HG03196 (cell line): ENCODE results near the gene RMND5B.
"Not testable (repeated sequence)": the region's sequence is repeated elsewhere in the genome, so short reads cannot be mapped to it uniquely, and the experiment has no call there.

Experiments used
- ATAC-seq: cut with Tn5 transposase; IDR thresholded peaks from one replicate; pipeline ENCODE4 v1.9.1; 2021; ENCODE audit not compliant: unreplicated experiment

Gene RMND5B

DNA sequence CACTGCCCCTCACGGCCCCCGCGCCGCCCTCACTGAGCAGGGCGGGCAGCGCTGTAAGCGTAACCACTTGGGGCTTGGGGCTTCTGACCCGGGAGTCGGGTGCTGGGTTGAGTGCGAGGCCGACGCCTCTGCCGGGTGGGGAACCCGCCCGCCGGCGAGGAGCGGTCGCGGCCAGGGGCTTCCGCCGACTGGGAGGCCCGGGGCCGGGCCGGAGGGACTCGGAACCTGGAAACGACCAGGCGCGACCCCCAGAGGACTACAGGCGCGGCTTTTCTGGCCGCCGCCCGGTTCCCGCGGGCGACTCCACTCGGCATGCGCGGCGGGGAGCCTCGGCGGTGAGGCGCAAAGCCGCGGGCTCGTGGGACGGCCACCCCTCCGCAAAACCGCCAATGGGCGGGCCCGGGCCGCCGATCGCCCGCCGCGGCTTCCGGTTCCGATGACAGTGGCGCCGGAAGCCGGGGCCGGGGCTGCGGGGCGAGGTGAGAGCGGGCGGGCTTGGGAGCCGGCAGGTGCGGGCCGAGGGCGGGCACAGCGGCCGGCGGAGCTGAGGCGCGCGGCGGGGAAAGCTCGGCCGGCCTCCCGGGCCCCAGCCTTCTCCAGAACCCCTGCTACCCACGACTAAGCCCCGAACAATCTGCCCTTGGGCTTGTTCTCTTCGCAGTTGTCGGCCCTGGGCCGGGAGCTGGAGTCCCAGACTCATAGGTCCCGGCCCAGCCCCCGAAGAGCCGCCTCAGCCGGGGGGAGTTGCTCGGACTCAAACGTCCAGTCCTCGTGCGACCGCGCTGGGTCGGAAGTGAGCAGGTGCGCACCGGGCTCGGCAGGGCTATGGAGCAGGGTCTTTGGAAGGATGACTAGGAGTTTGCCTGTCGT is at the start of gene RMND5B:
Gene RMND5B, plus strand, starts transcription at position 439 of the 870 bp plus-strand sequence. CDS start 7,106 bp downstream, outside the sequence.
- peak; percentile 87 for ATAC-seq

GRCh38 chr5:178081571-178082243 is 49.1 kb upstream of the RMND5B start:
- ATAC-seq = no peak

- ATAC-seq = no peak
These were observed 46.9 kb upstream of the RMND5B start for GRCh38 chr5:178083922-178084321.

DNA sequence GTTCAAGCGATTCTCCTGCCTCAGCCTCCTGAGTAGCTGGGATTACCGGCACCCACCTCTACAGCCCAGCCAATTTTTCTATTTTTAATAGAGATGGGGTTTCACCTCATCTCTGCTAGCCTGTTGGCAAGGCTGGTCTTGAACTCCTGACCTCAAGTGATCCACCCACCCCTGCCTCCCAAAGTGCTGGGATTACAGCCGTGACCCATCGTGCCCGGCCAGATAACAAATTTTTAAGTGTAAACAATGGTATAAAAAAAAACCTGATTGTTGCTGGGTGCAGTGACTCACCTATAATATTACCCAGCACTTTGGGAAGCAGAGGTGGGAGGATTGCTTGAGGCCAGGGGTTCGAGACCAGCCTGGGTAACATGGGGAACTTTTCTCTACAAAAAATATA is 45.5 kb upstream of the RMND5B start:
- no peak for ATAC-seq

DNA sequence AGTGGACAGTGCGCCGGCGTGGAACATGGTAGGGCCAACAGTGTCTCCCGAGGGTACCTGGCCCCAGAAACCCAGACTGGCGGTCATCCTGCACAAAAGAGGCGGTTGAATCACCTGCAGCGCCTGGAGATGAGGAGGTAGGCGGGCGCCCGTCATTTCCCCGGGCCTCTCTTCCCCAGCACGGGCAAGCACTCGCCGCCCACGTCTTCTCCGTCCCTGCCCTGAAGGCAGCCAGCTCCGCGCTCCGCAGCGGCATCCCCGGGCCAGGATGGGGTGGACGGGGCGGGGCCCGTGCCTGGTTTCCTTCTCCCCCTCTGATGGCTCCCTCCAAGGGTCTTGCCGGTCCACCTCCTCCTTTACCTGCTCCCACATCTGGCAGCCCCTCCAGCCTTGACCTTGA is 44.5 kb upstream of the RMND5B start:
- ATAC-seq = no peak

DNA sequence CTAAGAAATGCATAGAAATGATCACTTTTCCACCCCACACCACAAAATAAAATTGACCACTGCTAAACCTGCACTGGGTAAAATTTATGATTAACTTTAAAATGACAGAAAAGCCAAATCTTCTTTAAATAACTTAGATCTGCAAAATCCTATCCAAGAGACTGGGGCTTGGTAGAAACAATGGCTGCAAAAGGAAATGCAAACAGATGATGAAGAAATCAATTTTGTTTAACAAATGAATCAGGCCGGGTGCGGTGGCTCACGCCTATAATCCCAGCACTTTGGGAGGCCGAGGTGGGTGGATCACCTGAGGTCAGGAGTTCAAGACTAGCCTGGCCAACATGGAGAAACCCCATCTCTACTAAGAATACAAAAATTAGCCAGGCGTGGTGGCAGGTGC is 43.6 kb upstream of the RMND5B start:
- ATAC-seq = not testable (repeated sequence)

DNA sequence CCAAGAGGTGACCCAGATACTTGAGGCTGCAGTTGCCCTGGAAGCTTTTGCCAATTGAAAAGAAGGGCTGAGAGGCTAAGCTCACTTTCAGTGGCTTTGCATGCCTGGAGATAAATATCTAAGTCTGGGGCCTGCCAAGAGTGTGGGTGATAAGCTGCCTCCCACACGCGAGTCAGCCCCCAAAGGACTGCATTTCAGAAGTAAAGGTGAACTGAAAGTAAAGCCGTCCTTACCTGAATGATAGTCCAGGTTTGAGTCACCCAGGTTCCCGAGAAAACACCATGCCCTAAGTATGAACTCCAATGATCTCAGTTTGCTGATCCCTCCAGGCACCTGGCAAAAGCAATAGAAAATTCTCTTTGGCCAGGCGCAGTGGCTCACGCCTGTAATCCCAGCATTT is 40.0 kb upstream of the RMND5B start:
- ATAC-seq = no peak

DNA sequence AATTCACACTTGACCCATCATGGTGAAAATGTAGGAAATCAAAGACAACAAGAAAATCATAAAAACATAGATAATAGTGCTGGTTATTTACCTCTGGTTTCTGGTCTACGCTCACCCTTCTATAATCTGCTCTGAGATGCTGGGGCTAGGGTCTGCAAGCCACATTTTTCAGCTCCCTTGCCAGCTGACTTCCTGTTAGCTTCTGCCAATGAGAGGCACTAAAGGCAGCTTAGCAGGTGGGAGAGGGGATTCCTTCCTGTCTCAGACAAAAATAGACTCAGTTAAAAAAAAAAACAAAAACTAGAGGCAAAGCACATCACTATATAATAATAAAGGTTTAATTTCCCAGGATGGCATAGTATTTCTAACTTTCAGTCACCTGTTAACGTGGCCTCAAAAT is 37.7 kb upstream of the RMND5B start:
- ATAC-seq = no peak

- ATAC-seq = no peak
These were observed 36.5 kb upstream of the RMND5B start for GRCh38 chr5:178094345-178094744.

- no peak for ATAC-seq
These were observed 32.1 kb upstream of the RMND5B start for GRCh38 chr5:178098685-178099084.

DNA sequence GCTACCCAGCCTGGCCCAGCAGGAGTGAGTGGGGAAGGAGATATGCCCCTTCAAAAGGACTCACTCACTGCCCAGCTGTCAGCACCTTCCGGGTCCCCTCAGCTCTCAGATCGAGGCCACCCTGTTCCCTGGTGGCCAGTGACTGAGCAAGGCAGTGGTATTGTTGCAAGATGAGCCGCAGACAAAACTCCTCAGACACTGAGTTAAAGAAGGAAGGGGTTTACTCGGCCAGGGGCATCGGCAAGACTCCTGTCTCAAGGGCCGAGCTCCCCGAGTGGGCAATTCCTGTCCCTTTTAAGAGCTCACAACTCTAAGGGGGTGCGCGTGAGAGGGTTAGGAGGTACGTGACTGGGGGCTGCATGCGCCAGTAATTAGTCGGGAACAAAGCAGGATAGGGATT is 27.2 kb upstream of the RMND5B start:
- no peak for ATAC-seq

DNA sequence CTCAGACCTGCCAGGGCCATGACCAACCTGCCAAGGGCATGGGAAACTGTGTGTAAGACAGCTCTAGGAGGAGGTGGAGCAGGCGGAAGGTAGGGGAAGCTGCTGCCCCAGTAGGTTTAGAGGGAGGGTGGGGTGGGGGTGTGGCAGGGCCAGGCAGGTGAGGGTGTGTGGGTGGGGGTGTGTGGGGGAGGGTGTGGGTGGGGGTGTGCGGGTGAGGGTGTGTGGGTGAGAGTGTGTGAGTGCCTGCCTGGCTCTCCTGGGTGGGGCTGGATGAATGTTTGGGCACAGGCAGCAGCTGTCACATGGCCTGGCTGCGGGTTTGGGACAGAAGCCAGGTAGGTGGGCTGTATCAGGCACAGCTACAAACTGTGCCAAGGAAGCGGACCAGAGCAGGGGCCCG is 26.3 kb upstream of the RMND5B start:
- no peak for ATAC-seq

DNA sequence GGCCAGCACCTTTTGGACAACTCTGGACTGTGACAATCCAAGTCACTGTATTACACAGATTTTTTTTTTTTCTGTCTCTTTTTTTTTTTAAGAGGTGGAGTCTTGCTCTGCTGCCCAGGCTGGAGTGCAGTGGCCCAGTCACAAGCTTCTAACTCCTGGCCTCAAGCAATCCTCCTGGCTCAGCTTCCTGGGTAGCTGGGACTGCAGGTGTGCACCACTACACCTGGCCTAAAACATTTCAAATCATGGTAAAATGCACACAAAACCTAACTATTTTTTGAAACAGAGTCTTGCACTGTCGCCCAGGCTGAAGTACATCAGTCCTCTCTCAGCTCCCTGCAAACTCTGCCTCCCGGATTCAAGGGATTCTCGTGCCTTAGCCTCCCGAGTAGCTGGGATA is 24.7 kb upstream of the RMND5B start:
- ATAC-seq = no peak

DNA sequence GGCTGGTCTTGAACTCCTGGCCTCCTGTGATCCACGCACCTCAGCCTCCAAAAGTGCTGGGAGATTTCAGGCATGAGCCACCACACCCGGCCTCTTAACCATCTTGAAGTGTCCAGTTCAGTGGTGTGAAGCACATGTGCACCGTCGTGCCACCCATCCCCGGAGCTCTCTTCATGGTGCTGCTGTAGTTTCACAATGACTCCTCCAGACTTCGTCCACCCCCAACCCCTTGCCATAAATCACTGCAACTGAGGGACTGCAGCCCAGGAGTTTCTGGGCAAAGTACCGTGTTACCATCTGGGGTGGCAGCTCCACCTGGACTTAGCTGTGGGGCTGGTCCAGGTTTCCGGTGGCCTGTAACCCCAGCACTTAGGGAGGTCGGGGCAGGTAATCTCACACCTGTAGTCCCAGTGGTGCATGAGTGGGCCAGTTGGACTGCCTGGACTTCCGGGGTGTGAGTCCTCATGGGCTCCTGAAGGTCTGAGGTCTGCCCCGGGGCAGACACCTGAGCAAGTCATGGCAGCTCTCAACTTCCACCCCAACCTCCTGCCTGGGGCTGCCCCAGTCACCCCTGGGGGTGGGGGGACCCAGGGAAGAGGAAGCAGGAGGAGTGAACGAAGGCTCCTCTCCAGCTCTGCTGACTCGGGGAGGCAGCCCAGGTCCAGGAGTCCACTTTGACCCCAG is 24.1 kb upstream of the RMND5B start:
- ATAC-seq = no peak

- ATAC-seq = no peak
These were observed 23.0 kb upstream of the RMND5B start for GRCh38 chr5:178107756-178108310.

- ATAC-seq = no peak
These were observed 22.4 kb upstream of the RMND5B start for GRCh38 chr5:178108446-178108845.

DNA sequence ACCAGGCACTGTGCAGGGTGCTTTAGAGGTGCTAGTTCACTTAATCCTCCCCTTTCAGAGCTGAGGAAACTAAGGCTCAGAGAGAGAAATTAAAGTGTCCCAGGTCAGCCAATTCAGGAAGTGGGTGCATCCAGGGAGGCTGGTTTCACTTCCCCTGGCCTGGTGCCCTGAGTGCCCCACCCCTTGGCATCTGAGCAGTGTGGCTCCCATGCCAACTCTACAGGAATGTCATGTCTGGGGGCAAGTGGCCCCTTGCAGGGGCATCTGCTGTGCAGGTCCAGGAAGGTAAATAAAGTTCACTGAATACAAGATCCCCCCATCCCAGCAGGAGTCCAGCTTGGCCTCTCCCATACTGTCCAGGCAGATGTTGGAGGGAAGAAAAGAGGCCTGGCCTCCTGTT is 21.8 kb upstream of the RMND5B start:
- no peak for ATAC-seq

DNA sequence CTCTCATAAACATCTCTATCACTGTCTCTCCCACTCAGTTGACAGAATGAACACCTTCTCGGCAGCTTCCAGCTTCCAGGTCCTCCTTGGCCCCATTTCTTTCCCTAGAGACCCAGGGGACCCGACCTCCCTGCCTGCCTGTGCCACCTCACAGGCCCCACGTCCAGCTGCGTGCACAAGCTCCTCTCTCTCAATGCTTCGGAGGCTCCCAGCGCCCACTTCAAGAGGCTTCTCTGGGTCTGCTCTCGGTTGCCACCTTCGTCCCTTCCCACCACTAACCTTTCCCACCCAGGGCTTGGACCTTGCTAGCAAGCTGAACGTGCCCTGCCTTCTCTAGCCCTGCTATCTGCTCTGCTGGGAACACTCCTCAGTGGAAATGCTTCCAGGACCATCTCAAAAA is 20.3 kb upstream of the RMND5B start:
- ATAC-seq = no peak

DNA sequence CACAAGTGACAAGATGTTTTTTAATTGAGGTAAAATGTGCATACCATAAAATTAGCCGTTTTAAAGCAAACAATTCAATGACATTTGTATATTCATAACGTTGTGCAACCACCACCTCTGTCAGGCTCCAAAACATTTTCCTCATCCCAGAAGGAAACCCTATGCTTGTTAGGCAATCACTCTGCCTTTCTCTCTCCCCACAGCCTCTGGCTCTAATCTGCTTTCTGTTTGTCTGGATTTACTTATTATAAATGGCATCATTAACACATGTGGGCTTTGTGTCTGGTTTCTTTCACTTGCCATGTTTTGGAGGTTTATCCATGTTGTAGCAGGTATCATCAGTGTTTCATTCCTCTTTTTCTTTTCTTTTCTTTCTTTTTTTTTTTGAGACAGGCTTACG is 18.9 kb upstream of the RMND5B start:
- ATAC-seq = no peak

DNA sequence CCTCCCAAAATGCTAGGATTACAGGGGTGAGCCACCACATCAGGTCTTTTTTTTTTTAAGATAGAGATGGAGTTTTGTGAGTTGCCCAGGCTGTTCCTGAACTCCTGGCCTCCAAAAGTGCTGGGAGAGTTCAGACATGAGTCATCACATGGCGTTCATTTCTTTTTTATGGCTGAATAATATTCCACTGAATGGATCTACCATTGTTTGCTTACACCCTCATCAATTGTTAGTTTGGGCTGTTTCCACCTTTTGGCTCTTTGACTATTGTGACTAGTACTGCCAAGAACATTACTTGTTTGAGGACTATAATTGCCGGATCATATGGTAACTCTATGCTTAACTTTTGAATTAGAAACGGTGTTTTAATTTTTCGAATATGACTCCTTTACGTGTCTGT is 18.3 kb upstream of the RMND5B start:
- no peak for ATAC-seq

DNA sequence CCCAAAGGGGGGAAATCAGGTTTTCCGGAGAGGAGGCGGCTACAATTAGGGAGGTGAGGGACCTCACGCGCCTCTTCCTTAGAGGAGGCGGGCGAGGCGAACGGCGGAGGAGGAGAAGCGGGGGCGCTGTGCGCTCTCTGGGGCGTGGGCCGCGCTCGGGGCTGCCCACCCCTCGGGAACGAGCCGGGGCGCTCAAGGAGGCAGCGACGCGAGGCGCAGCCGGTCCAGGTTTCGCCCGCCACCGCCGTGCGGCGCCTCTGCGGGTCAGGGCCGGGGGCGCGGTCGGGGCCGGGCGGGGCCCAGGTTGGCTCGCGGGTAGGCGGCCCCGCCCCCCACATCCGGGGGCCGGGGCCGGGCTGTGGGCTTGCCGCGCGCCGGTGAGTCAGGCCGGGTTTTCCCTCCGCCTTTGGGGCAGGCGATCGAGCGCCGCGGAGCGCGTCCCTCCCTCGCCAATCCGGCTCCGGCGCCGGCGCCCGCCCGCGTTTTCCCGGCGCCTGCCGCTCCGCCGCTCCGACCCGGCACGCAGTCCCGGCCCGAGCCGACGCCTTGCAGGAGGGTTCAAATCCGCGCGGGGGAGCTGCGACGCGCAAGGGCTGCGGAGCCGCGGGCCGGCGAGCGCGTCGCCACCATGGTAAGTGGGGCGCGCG is 17.6 kb upstream of the RMND5B start, which contains the start of gene N4BP3:
Gene N4BP3, plus strand, starts transcription at position 392 of the 647 bp plus-strand sequence. CDS start 6,052 bp downstream, outside the sequence.
- peak; percentile 40 for ATAC-seq
